Measurements from ENCODE around the gene ZC3H13.

ZC3H13 gene

GRCh38 chr13:46052319-46053161 is at the start of gene ZC3H13:
Gene ZC3H13 (minus strand): TSS chr13:46052746. CDS start chr13:46045507, 7,239 bp downstream.
- H3K4me3 ChIP-seq (ENCODE audit: low read depth, low read length) = peak within 1 kb of the TSS; percentile 97
- peak; percentile 26; the same call in 1 of the 2 replicates for TF ChIP-seq CTCF (IDR thresholded peaks at IDR 0.05; ENCODE audit: low read depth, low read length)

DNA sequence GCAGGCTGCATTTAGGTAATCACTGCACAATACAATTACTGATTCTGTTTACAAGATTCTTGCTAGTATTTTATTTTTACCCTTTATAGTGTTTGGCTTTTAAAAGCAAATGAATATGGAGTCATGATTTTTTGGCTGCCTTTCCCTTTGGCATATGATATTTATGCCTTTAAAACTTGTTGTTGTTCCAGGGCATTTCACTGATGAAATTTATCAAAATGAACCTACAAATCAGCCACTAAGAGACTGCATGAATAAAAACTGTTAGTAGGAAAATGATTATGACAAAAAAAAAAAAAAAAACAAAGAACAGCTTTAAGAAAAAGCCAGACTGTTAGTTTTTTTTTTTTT is 49.7 kb upstream of the ZC3H13 start:
- no peak for TF ChIP-seq CTCF (IDR thresholded peaks at IDR 0.05; ENCODE audit: low read depth, low read length)
- H3K4me3 ChIP-seq (ENCODE audit: low read depth, low read length) = no peak overlapping the region

- no peak overlapping the region for H3K4me3 ChIP-seq (ENCODE audit: low read depth, low read length)
These were observed 49.1 kb upstream of the ZC3H13 start for GRCh38 chr13:46101484-46102254.

DNA sequence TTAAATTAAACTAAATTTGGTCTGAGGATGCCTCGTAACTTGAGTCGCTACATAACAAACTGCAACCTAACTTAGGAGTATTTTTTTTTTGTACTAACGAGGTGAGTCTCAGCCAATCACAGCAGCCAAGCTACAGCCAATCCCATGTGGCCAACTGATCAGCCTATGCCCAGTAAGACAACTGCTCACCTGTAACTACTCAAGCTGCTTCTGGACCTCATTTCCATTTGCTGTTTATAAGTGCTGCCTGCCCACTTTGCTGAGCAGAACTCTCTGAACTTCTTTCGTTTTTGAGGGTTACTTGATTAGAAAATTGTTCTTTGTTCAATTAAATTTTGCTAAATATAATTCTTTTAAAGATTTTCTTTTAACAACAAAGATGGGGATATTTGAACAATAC is 48.5 kb upstream of the ZC3H13 start:
- H3K4me3 ChIP-seq (ENCODE audit: low read depth, low read length) = no peak overlapping the region
- no peak for TF ChIP-seq CTCF (IDR thresholded peaks at IDR 0.05; ENCODE audit: low read depth, low read length)

More at GRCh38 chr13:46101484-46102254, 49.1 kb upstream of the ZC3H13 start:
- TF ChIP-seq CTCF (IDR thresholded peaks at IDR 0.05; ENCODE audit: low read depth, low read length) = no peak

GRCh38 chr13:46100191-46100815 is 47.8 kb upstream of the ZC3H13 start:
- no peak overlapping the region for H3K4me3 ChIP-seq (ENCODE audit: low read depth, low read length)
- TF ChIP-seq CTCF (IDR thresholded peaks at IDR 0.05; ENCODE audit: low read depth, low read length) = no peak

- no peak overlapping the region for H3K4me3 ChIP-seq (ENCODE audit: low read depth, low read length)
- no peak for TF ChIP-seq CTCF (IDR thresholded peaks at IDR 0.05; ENCODE audit: low read depth, low read length)
These were observed 45.1 kb upstream of the ZC3H13 start for GRCh38 chr13:46097663-46098062.
